Smooth muscle cell of the brain vasculature (primary cell): ENCODE measurements around the gene GORASP1.

Experiments
- DNase-seq: peaks from one replicate; pipeline ENCODE4 v3.0.0-alpha.2; 2012; ENCODE audit warnings: low read depth, low spot score

GORASP1 gene

GRCh38 chr3:39125841-39126500 is 18.5 kb upstream of the GORASP1 start:
- no peak for DNase-seq

GRCh38 chr3:39124876-39125840 is 17.7 kb upstream of the GORASP1 start:
- no peak for DNase-seq

DNA sequence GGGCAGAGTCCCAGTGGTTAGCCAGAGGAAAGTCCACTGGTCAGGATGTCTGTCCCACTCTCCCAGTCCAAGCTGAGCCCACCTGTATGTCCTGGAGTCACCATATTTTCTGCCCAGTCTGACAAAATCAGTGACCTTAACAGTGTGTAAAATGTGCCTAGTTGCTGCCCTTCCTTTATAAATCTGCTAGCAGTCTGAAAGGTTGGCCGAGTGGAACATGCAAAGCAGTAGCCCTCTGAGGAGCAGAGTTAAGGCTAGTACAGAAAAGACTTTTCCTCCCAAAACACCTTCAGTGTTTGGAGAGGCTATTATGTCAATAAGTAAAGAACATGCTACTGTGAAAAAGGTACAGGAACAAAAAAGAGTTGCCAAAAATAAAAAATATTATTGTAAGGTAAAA is 15.4 kb upstream of the GORASP1 start:
- no peak for DNase-seq

GRCh38 chr3:39121621-39122020 is 14.2 kb upstream of the GORASP1 start:
- DNase-seq = no peak

DNA sequence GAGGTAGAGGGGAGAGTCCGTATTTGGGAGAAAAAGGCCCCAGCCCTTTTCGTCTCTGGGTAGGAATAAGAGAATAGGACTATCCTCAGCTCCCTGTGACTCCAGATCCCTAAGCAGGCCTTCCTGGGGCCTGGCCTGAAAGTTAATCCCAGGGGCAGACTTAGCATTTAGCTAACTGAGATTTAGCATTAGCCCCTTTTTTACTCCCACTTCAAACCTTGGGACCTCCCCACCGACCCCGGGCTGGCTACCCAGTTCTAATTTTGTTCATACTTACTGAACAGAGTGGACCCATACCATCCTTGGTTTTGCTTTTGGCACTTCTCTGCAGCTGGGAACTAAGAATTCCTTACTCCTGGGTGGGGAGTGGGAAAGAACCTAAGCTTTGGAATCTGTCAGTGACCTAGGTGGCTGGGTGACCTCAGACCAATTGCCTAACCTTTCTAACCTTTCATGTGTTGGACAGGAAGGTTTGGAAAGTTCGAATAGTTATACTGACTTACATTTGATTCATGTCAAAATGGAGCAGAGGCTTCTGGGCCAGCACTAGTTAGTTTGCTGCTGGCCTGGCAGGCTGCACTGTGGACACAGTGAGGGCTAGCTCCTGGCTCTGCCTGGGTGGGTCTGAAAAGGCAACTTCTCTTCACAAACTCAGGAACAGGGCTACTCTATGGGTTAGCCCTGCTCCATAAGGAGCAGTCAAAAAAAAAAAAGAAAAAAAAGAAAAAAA is 11.7 kb upstream of the GORASP1 start:
- DNase-seq = no peak

GRCh38 chr3:39118079-39118478 is 10.7 kb upstream of the GORASP1 start:
- no peak for DNase-seq

GRCh38 chr3:39115870-39116269 is 8.4 kb upstream of the GORASP1 start:
- no peak for DNase-seq

DNA sequence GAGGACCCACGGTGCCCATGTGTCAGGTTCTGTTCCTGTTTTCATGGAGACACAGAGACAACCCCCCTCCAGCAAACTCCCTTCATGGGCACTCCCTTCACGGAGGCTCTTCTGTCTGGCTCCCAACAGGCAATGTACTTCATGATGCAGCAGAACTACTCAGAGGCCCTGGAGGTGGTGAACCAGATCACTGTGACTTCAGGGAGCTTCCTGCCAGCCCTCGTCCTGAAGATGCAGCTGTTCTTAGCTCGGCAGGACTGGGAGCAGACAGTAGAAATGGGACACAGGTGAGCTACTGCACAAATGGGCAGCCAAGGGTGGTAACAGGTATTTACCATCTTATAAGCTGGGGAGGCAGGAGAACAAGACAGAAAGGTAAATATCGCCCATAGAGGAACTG is 7.0 kb upstream of the GORASP1 start:
- DNase-seq = no peak

- DNase-seq = no peak
Measured at GRCh38 chr3:39113291-39113690, 5.9 kb upstream of the GORASP1 start.

GRCh38 chr3:39112535-39112934 is 5.1 kb upstream of the GORASP1 start:
- DNase-seq = no peak

DNA sequence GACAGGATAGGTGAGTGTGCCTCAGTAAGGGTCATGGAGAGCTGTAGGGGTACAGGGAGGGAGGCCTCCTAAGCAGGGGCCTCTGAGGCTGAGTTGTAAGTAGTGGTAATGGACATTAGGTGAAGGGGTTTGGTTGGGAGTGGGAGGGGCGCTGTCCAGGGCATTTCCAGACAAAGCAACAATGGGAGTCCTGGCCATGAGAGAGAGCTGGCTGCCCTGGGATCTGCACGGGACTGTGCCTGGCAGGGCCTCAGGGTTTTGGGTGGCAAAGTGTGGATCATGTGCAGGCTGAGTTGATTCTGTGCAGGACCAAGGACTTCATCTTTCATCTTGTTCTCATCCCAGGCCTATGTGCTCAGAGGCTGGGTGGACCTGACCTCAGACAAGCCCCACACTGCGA is 4.7 kb upstream of the GORASP1 start:
- DNase-seq = no peak

GRCh38 chr3:39110041-39110639 is 2.7 kb upstream of the GORASP1 start:
- DNase-seq = no peak

DNA sequence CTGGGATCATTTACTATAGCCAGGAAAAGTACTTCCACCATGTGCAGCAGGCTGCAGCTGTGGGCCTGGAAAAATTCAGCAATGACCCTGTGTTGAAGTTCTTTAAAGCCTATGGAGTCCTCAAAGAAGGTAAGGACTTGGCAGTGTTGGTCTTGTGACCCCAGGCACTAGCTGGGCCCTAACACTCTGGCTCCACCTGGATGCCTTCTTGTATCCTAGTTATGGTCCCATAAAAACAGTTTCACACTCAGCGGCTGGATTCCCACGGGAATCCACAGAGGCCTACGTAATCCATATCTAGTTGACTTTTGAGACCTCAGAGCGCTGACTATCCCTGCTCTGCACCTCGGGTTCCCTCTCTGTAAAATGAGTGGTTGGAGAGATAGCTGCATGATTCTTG is 1.7 kb upstream of the GORASP1 start:
- DNase-seq = no peak

DNA sequence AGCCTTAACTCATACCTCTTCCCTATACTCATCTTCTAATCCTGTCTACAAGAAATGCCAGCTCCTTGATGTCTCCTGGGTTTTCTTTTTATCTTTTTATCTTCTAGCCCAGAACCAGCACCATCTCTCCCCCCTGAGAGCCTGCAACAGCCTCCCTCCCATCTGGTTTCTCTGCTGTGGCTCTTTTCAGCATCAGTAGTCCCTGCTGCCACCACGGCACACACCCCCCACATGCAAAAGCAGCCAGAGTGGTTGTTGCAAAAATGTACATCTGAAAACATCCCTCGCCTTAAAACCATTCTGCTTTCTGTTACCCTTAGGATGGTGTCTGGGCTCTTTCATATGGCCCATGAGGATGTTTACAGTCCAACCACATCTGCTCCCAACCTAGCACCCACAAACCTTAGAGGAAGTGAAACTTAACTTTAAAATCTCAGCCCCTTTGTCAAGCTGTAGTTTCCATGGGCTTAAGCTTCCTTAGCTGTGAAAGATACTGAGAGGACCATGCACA is 828 bp upstream of the GORASP1 start:
- no peak for DNase-seq

GRCh38 chr3:39106851-39107387 is 508 bp downstream of the GORASP1 start:
- no peak for DNase-seq

DNA sequence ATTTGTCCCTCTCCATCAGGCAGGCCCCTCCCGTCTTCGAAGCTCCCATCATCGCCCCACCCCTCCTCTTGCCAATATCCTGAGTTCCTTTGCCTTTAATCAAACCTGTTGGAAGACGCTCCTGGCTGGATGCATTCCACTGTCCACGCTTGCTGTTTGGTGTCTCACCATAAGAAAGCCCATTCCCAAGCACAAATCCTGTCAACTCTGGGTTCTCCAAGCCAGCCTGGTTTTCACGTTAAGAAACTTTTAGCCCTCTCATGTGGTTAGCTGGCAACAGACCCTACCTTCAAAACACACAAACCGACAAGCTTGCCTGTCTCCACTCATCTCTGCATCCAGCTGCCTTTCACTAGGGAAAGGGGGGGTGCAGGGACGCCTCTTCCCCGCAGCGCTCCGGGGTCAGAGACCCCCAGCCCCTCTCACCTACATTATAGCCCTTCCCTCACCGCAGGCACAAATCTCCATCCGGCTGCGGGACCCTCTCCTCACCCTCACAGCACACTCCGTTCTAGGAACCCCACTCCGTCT is 1.1 kb downstream of the GORASP1 start:
- DNase-seq = no peak

- no peak for DNase-seq
Measured at GRCh38 chr3:39105687-39106063, 1.8 kb downstream of the GORASP1 start.

DNA sequence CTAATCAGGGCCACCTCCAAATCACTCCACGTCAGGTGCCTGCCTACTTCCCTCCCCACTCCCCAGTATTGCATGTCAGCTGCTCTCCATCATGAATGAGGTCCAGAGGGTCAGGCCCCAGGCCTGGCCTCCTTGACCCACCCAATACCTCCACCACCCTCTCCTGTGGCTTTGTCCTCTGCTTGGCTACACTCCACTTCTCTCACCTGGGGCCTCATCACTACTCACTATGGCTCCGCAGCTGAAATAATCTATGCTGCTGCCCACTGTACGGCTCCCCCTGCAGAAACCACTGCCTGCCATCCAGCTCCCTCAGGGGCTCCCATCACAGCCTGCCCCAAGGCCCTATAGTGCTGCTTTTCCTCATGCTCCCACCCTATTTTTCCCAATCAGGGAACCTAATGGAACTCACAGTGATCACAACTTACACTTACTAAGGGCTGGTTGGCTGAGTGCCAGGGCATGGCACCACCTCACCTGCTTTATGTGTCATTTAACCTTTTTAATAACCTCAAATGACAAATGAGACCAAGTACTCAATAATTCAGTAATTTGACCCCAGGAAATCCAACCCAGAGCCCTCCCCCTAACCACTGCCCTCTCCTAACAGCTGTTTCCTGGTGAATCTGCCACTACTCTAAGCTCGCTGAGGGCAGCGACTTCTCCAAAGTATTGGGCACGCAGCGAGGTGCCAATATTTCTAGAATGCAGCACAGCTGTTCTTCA is 2.3 kb downstream of the GORASP1 start:
- DNase-seq = no peak

GRCh38 chr3:39103791-39104552 is 3.5 kb downstream of the GORASP1 start:
- DNase-seq = no peak

DNA sequence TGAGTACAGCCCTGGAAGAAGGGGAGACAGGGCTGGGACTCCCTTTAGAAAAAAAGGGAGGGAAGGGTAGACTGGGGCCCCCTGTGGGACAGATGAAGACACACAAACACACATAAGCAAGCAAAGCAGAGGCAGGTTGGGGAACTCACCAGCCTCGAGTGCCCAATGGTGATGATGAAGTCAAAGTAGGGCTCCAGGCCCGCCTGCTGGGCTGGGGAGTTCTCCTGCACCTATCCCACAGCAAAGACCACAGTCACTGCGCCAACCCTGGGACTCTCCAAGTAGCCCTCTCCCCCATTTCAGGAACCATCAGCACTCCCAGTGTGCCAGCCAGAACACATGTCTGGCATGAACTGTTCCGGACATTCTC is 4.1 kb downstream of the GORASP1 start:
- DNase-seq = no peak
